K562 (cell line): ENCODE results near the gene GALNT9. TPM values are rescaled to one million over a fixed set of nuclear protein-coding genes. Genes with fewer than 3 reads are reported as not detected.

ENCODE experiments used
- ATAC-seq: fragments of 200-7000 bp; cut with Tn5 transposase; 3 replicates; pipeline ENCODE4 v1.9.1; 2020; ENCODE audit warnings: moderate library complexity
- BruUV-seq: library from RNA; stranded (reverse); fragments of 400-500 nt; replicated peaks from 2 replicates; lab custom pipeline; 2021; lab: Mats Ljungman, UMichigan
- CTCF ChIA-PET: fragments of 300-600 bp; formaldehyde crosslinking; extraction: SDS; loops from one replicate; lab custom pipeline; 2021; ENCODE audit warnings: low intra/inter-chr PET ratio; lab: Yijun Ruan, JAX
- POLR2A ChIA-PET: fragments of 300-600, 350-650 bp; sonication (Branson Sonifier 250); formaldehyde crosslinking; extraction: SDS; loops from one replicate; lab custom pipeline; 2021; ENCODE audit warnings: antibody characterized with exemption, inconsistent platforms; lab: Yijun Ruan, JAX
- DNase-seq, 4 experiments: peaks; one replicate each; pipeline versions ENCODE4 v3.0.0 to v3.0.0-alpha.2; 2011 to 2018; ENCODE audit warnings: low spot score in 3 of 4, mixed read lengths in 3 of 4; ENCODE audit errors: extremely low read depth in 1 of 4
- FAIRE-seq: peaks from 2 replicates; lab custom pipeline; 2011; peaks lifted over from hg19 to GRCh38; lab: Jason Lieb, UNC
- H2AFZ ChIP-seq: 2 replicates; pipeline ENCODE4 v1.6.0; 2011; ENCODE audit warnings: low read depth, low read length, control low read depth, inconsistent platforms
- H3K27ac ChIP-seq: fragments of 200-600 bp; 3 replicates; pipeline ENCODE4 v1.8.0; 2011; ENCODE audit warnings: low read depth, mild to moderate bottlenecking, control low read depth, inconsistent platforms, low read length, moderate library complexity, mixed read lengths; ENCODE audit errors: extremely low read depth
- H3K27me3 ChIP-seq, 2 experiments: fragments of 300-600 bp in 1 of 2; 2 replicates in 1 of 2; 3 replicates in 1 of 2; pipeline versions ENCODE4 v1.6.0 to v1.8.0; 2011; ENCODE audit warnings: inconsistent platforms in 2 of 2, low read length in 2 of 2, mild to moderate bottlenecking in 1 of 2, mixed read lengths in 1 of 2, moderate library complexity in 1 of 2; ENCODE audit not compliant: control insufficient read depth in 2 of 2, insufficient read depth in 2 of 2
- H3K36me3 ChIP-seq: fragments of 300-600 bp; 3 replicates; pipeline ENCODE4 v1.8.0; 2011; ENCODE audit warnings: mild to moderate bottlenecking, low read length, inconsistent platforms; ENCODE audit not compliant: control insufficient read depth, insufficient read depth
- H3K4me1 ChIP-seq, 2 experiments: fragments of 200-600 bp in 1 of 2; replicated peaks in 1 of 2; 2 replicates in 1 of 2; 3 replicates in 1 of 2; pipeline versions ENCODE4 v1.5.1 to v1.8.0; 2011; ENCODE audit warnings: inconsistent platforms in 2 of 2, low read length in 2 of 2, mild to moderate bottlenecking in 1 of 2, mixed read lengths in 1 of 2, moderate library complexity in 1 of 2; ENCODE audit not compliant: control insufficient read depth in 2 of 2, insufficient read depth in 2 of 2
- H3K4me2 ChIP-seq: 2 replicates; pipeline ENCODE4 v1.6.1; 2011; ENCODE audit warnings: low read length, control low read depth, inconsistent platforms, mixed read lengths; ENCODE audit not compliant: insufficient read depth
- H3K4me3 ChIP-seq: fragments of 200-600 bp; sonication (generic), shearing (Covaris generic); 2 replicates; pipeline ENCODE4 v1.5.1; 2016; ENCODE audit warnings: control low read depth, inconsistent platforms
- H3K79me2 ChIP-seq: fragments of 200-600 bp; 3 replicates; pipeline ENCODE4 v1.8.0; 2011; ENCODE audit warnings: low read length, inconsistent platforms; ENCODE audit not compliant: control insufficient read depth, insufficient read depth
- H3K9ac ChIP-seq, 2 experiments: 2 replicates each; pipeline versions ENCODE4 v1.6.0 to v1.6.1; 2011; ENCODE audit warnings: low read depth in 2 of 2, low read length in 2 of 2, control low read depth in 1 of 2, inconsistent platforms in 1 of 2, mild to moderate bottlenecking in 1 of 2, mixed read lengths in 1 of 2; ENCODE audit not compliant: insufficient read depth in 1 of 2
- H3K9me1 ChIP-seq: one replicate; pipeline ENCODE4 v1.6.0; 2011; ENCODE audit warnings: inconsistent platforms, mild to moderate bottlenecking, low read length, moderate library complexity; ENCODE audit not compliant: control insufficient read depth, insufficient read depth
- H3K9me3 ChIP-seq: replicated peaks from 2 replicates; pipeline ENCODE4 v1.5.1; 2011; ENCODE audit warnings: low read depth, low read length, inconsistent platforms; ENCODE audit not compliant: control insufficient read depth, insufficient read depth
- H4K20me1 ChIP-seq: replicated peaks from 2 replicates; pipeline ENCODE4 v1.6.1; 2011; ENCODE audit warnings: low read length, inconsistent platforms, mixed read lengths; ENCODE audit not compliant: control insufficient read depth, insufficient read depth
- ADNP ChIP-seq: fragments of 200-800 bp; sonication (Bioruptor generic); IDR thresholded peaks from 2 replicates; pipeline ENCODE4 v1.6.1; 2016; ENCODE audit warnings: missing genetic modification characterization, missing compliant biosample characterization
- KDM1A ChIP-seq, 2 experiments: fragments of 450-650 bp; IDR thresholded peaks; 2 replicates each; pipeline ENCODE4 v1.6.1; 2016; ENCODE audit warnings: mild to moderate bottlenecking in 2 of 2
- LARP7 ChIP-seq: fragments of 450-650 bp; IDR thresholded peaks from 2 replicates; pipeline ENCODE4 v1.6.1; 2016
- MCM5 ChIP-seq: fragments of 450-650 bp; IDR thresholded peaks from 2 replicates; pipeline ENCODE4 v1.6.1; 2016; ENCODE audit warnings: low read depth
- MYBL2 ChIP-seq, 2 experiments: fragments of 450-650 bp in 1 of 2; sonication (generic) in 1 of 2; formaldehyde crosslinking in 1 of 2; IDR thresholded peaks; 2 replicates each; pipeline versions ENCODE4 v1.6.1 to v1.8.1; 2017 to 2022; ENCODE audit warnings: borderline replicate concordance in 1 of 2, inconsistent platforms in 1 of 2, low read depth in 1 of 2, mild to moderate bottlenecking in 1 of 2, missing genetic modification reagents in 1 of 2, moderate library complexity in 1 of 2
- NCOA6 ChIP-seq: fragments of 450-650 bp; IDR thresholded peaks from 2 replicates; pipeline ENCODE4 v1.6.1; 2017; ENCODE audit warnings: mild to moderate bottlenecking
- RBBP5 ChIP-seq: fragments of 200-600 bp; sonication (generic); IDR thresholded peaks from 2 replicates; pipeline ENCODE4 v1.6.1; 2012; ENCODE audit warnings: borderline replicate concordance, mild to moderate bottlenecking, low read length, control low read depth, inconsistent platforms; ENCODE audit not compliant: insufficient read depth, poor library complexity, severe bottlenecking
- RBM34 ChIP-seq: fragments of 200-400 bp; formaldehyde crosslinking; IDR thresholded peaks from 2 replicates; pipeline ENCODE4 v1.6.1; 2018; ENCODE audit warnings: low read length, borderline replicate concordance; ENCODE audit not compliant: insufficient read depth
- TRIM28 ChIP-seq: fragments of 450-650 bp; IDR thresholded peaks from 2 replicates; pipeline ENCODE4 v1.6.1; 2017
- ZBTB1 ChIP-seq: sonication (generic); formaldehyde crosslinking; IDR thresholded peaks from 2 replicates; pipeline ENCODE4 v1.8.1; 2023; ENCODE audit warnings: missing genetic modification reagents, low read depth, mild to moderate bottlenecking, borderline replicate concordance
- ZNF444 ChIP-seq: fragments of 250-450 bp; sonication (Bioruptor Pico); IDR thresholded peaks from 2 replicates; pipeline ENCODE4 v1.4.0; 2020; ENCODE audit warnings: mild to moderate bottlenecking, moderate library complexity
- ZNF586 ChIP-seq: fragments of 450-650 bp; formaldehyde crosslinking; conservative IDR thresholded peaks from 2 replicates; pipeline ENCODE4 v1.4.0; 2020; ENCODE audit warnings: mild to moderate bottlenecking, moderate library complexity
- WGBS: fragments of 100-300 bp; shearing (Covaris generic); methylation state at CpG from one replicate; pipeline ENCODE4 v1.1.6; 2016; ENCODE audit warnings: low coverage, mixed read lengths; ENCODE audit not compliant: insufficient coverage; ENCODE audit errors: missing lambda C conversion rate; 5-methylcytosine and 5-hydroxymethylcytosine counted together
- in situ Hi-C: fragments of 300-500 bp; cut with MboI; formaldehyde crosslinking; loops from 4 replicates; pipeline ENCODE4 v1.15.0; 2018; ENCODE audit warnings: inconsistent platforms, mixed read lengths
- intact Hi-C: fragments of 100-400 bp; cut with micrococcal nuclease; formaldehyde crosslinking; loops from 2 replicates; pipeline ENCODE4 v1.14.2; 2022
- polyA plus RNA-seq, 8 experiments: library from polyadenylated mRNA; depleted of rRNA in 4 of 8; stranded (reverse) in 5 of 8; unstranded in 3 of 8; fragments of >200 nt; fragmentation: Nextera tagmentation in 2 of 8; fragmentation: Illumina TruSeq in 1 of 8; extraction: Ambion mirVana in 2 of 8; extraction: Trizol in 1 of 8; gene quantifications; 2 replicates each; pipeline versions ENCODE4 v1.2.1 to v1.2.3, GENCODE V29; 2011 to 2014; ENCODE audit warnings: inconsistent platforms in 1 of 8, missing spikeins in 1 of 8
- total RNA-seq, 7 experiments: library from RNA; depleted of rRNA in 6 of 7; stranded (reverse); fragments of >200 nt in 6 of 7; fragmentation: Illumina TruSeq in 2 of 7; extraction: Trizol in 2 of 7; gene quantifications; 2 replicates each; pipeline versions ENCODE4 v1.2.1 to v1.2.3, GENCODE V29; 2011 to 2021; ENCODE audit warnings: low replicate concordance in 1 of 7
- TF ChIP-seq, protein P1 (sequence below): fragments of 450-650 bp; IDR thresholded peaks from 2 replicates; pipeline ENCODE4 v1.6.1; 2014; ENCODE audit warnings: low read depth, mild to moderate bottlenecking, moderate library complexity, borderline replicate concordance
- TF ChIP-seq, protein P2 (sequence below), 2 experiments: fragments of 200-800 bp in 1 of 2; sonication (Bioruptor generic) in 1 of 2; sonication (generic) in 1 of 2; formaldehyde crosslinking in 1 of 2; IDR thresholded peaks in 1 of 2; conservative IDR thresholded peaks in 1 of 2; 2 replicates each; pipeline versions ENCODE4 v1.5.0 to v1.6.1; 2016 to 2020; ENCODE audit warnings: missing compliant biosample characterization in 1 of 2, missing genetic modification characterization in 1 of 2, missing genetic modification reagents in 1 of 2

The GALNT9 gene
- total and polyA plus RNA-seq, 9 of the 15 experiments (the other 6 are each of a cell fraction or from before 2014, with no cell fraction given), result not detected

DNA sequence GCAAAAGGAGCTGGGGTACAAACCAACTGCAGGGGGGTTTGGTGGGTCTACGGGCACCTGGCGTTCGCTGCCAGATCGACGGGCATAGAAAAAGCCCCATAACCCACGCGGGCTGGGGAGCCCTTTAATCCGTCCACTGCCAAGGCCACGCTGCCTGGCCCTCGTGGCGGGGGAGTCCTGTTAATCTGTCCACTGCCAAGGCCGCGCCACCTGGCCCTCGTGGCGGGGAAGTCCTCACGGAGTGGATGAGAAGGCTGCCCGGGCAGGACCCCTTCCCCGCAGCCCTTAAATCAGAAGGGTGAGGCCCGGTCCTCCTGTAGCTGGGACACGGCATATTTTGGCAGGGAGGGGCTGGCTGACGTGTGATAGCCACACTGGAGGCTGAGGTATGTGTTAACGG, 99.0 kb downstream of the GALNT9 start (continued):
- TF ChIP-seq RBBP5, result no peak
- no peak for TF ChIP-seq ZBTB1
- no peak for TF ChIP-seq ZNF444 (CRISPR knock-in tag)
- TF ChIP-seq ADNP, result no peak
- TF ChIP-seq ZNF586 (CRISPR knock-in tag), result no peak
- TF ChIP-seq KDM1A (IDR thresholded peaks at IDR 0.05), result no peak
- TF ChIP-seq LARP7, result no peak

DNA sequence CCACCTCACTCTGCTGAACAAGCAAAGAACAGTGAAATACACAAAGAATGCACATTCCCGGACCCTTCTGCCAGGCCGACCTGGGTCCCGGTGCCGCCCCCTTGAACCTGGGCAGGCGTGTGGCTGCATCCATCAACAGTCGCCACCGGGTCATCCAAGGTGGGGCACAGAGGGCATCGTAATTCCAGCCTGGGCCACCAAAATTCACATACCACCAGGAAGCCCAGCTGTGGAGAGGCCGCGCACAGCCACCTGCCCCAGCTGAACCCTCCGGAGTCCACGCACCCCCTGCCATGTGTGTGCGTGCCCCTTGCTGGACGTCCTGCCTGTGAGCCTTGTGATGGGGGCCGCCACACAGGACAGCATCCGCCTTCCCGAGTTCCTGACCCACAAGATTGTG, 99.5 kb downstream of the GALNT9 start:
- TF ChIP-seq MCM5 (no peak), MYBL2 (IDR thresholded peaks at IDR 0.05; ENCODE audit: low read depth) (no peak), MYBL2 (CRISPR knock-in tag; IDR thresholded peaks at IDR 0.05; ENCODE audit: borderline replicate concordance) (no peak), NCOA6 (no peak), RBM34 (no peak), TRIM28 (no peak)
- TF ChIP-seq, protein P1, sequence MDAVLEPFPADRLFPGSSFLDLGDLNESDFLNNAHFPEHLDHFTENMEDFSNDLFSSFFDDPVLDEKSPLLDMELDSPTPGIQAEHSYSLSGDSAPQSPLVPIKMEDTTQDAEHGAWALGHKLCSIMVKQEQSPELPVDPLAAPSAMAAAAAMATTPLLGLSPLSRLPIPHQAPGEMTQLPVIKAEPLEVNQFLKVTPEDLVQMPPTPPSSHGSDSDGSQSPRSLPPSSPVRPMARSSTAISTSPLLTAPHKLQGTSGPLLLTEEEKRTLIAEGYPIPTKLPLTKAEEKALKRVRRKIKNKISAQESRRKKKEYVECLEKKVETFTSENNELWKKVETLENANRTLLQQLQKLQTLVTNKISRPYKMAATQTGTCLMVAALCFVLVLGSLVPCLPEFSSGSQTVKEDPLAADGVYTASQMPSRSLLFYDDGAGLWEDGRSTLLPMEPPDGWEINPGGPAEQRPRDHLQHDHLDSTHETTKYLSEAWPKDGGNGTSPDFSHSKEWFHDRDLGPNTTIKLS, result no peak
- TF ChIP-seq, protein P2, sequence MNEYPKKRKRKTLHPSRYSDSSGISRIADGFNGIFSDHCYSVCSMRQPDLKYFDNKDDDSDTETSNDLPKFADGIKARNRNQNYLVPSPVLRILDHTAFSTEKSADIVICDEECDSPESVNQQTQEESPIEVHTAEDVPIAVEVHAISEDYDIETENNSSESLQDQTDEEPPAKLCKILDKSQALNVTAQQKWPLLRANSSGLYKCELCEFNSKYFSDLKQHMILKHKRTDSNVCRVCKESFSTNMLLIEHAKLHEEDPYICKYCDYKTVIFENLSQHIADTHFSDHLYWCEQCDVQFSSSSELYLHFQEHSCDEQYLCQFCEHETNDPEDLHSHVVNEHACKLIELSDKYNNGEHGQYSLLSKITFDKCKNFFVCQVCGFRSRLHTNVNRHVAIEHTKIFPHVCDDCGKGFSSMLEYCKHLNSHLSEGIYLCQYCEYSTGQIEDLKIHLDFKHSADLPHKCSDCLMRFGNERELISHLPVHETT (CRISPR knock-in tag; conservative IDR thresholded peaks at IDR 0.05 in 1 of 2, IDR thresholded peaks at IDR 0.05 in 1 of 2), result no peak
- TF ChIP-seq, all 486 proteins: peak for 0
- Histone ChIP-seq H3K27ac (no peak overlapping the region), H4K20me1 (no peaks in the 10 kb centered on the region), H3K79me2 (no peaks in the 10 kb centered on the region), H3K9me1 (no peaks in the 10 kb centered on the region), H3K4me1 (no peaks in the 10 kb centered on the region; a peak in 1 of 5 replicates), H3K36me3 (no peaks in the 10 kb centered on the region), H3K9ac (no peak overlapping the region), H3K27me3 (peaks cover 18 to 41% of the 10 kb centered on the region in 2 experiments; a peak in 3 of 5 replicates), H3K4me3 (no peak overlapping the region), H3K4me2 (no peak overlapping the region), H3K9me3 (peaks cover 2% of the 10 kb centered on the region; the same call in 1 of the 2 replicates), H2AFZ (no peak overlapping the region)
- POLR2A ChIA-PET, result no interaction called here
- ATAC-seq, result no peak
- CTCF ChIA-PET, result no interaction called here
- intact Hi-C loops (no loop called here), in situ Hi-C loops (no loop called here)
- no TSS peak for BruUV-seq
- 0% methylated on average over 17 of the region's 17 CpGs for WGBS
- no peak for FAIRE-seq
- no peak for DNase-seq
